Trophoblast cell (in vitro differentiated cells and primary cell): Measurements from ENCODE around the gene NRSN1.

Source experiments
- DNase-seq, 2 donors: peaks; one replicate each; pipeline ENCODE4 v3.0.0-alpha.2; 2016
- H2AFZ ChIP-seq: 2 replicates; pipeline ENCODE4 v1.6.1; 2013; ENCODE audit warnings: low read length, moderate library complexity, mild to moderate bottlenecking; ENCODE audit not compliant: insufficient read depth, poor library complexity
- H2AK5ac ChIP-seq: 2 replicates; pipeline ENCODE4 v1.6.1; 2013; ENCODE audit warnings: mild to moderate bottlenecking, low read length
- H2BK120ac ChIP-seq: 2 replicates; pipeline ENCODE4 v1.6.1; 2013; ENCODE audit warnings: low read length, mild to moderate bottlenecking, moderate library complexity; ENCODE audit not compliant: insufficient read depth, poor library complexity
- H2BK12ac ChIP-seq: 2 replicates; pipeline ENCODE4 v1.6.1; 2013; ENCODE audit warnings: mild to moderate bottlenecking, low read length, moderate library complexity
- H2BK5ac ChIP-seq: 2 replicates; pipeline ENCODE4 v1.6.1; 2013; ENCODE audit warnings: low read length, low read depth, moderate library complexity, mild to moderate bottlenecking; ENCODE audit not compliant: poor library complexity
- H3K14ac ChIP-seq: 2 replicates; pipeline ENCODE4 v1.6.1; 2013; ENCODE audit warnings: mild to moderate bottlenecking, low read length
- H3K18ac ChIP-seq: 2 replicates; pipeline ENCODE4 v1.6.1; 2013; ENCODE audit warnings: mild to moderate bottlenecking, low read length
- H3K23ac ChIP-seq: 2 replicates; pipeline ENCODE4 v1.6.1; 2013; ENCODE audit warnings: low read length
- H3K27ac ChIP-seq: 2 replicates; pipeline ENCODE4 v1.5.1; 2013; ENCODE audit warnings: low read depth, mild to moderate bottlenecking, inconsistent platforms, low read length, moderate library complexity
- H3K27me3 ChIP-seq: 2 replicates; pipeline ENCODE4 v1.6.1; 2013; ENCODE audit warnings: inconsistent platforms, mild to moderate bottlenecking, low read length, moderate library complexity; ENCODE audit not compliant: insufficient read depth
- H3K36me3 ChIP-seq, 2 experiments: 1 replicate in 1 of 2; 2 replicates in 1 of 2; pipeline ENCODE4 v1.6.1; 2013; ENCODE audit warnings: low read length in 2 of 2, mild to moderate bottlenecking in 2 of 2, moderate library complexity in 1 of 2; ENCODE audit not compliant: insufficient read depth in 2 of 2, control insufficient read depth in 1 of 2
- H3K4ac ChIP-seq: 2 replicates; pipeline ENCODE4 v1.6.1; 2013; ENCODE audit warnings: low read depth, mild to moderate bottlenecking, low read length, moderate library complexity
- H3K4me1 ChIP-seq, 2 experiments: 1 replicate in 1 of 2; 2 replicates in 1 of 2; pipeline ENCODE4 v1.6.1; 2013; ENCODE audit warnings: low read length in 2 of 2, mild to moderate bottlenecking in 2 of 2, moderate library complexity in 1 of 2; ENCODE audit not compliant: insufficient read depth in 2 of 2, control insufficient read depth in 1 of 2
- H3K4me2 ChIP-seq: 2 replicates; pipeline ENCODE4 v1.6.1; 2013; ENCODE audit warnings: inconsistent platforms, mild to moderate bottlenecking, low read length, moderate library complexity
- H3K4me3 ChIP-seq: 2 replicates; pipeline ENCODE4 v1.5.1; 2013; ENCODE audit warnings: mild to moderate bottlenecking, low read depth, low read length, inconsistent platforms
- H3K79me1 ChIP-seq: one replicate; pipeline ENCODE4 v1.6.1; 2013; ENCODE audit warnings: low read length
- H3K79me2 ChIP-seq: 2 replicates; pipeline ENCODE4 v1.6.1; 2013; ENCODE audit warnings: low read length, mild to moderate bottlenecking; ENCODE audit not compliant: control insufficient read depth, insufficient read depth, poor library complexity
- H3K9ac ChIP-seq: 2 replicates; pipeline ENCODE4 v1.6.1; 2013; ENCODE audit warnings: mild to moderate bottlenecking, low read length
- H3K9me3 ChIP-seq: 2 replicates; pipeline ENCODE4 v1.6.1; 2013; ENCODE audit warnings: low read depth, mild to moderate bottlenecking, control low read depth, inconsistent platforms, low read length; ENCODE audit not compliant: insufficient read depth
- H4K12ac ChIP-seq: 2 replicates; pipeline ENCODE4 v1.6.1; 2013; ENCODE audit warnings: low read depth, mild to moderate bottlenecking, low read length, moderate library complexity
- H4K8ac ChIP-seq: 2 replicates; pipeline ENCODE4 v1.6.1; 2013; ENCODE audit warnings: low read depth, mild to moderate bottlenecking, low read length, moderate library complexity
- H4K91ac ChIP-seq: one replicate; pipeline ENCODE4 v1.6.1; 2013; ENCODE audit warnings: low read depth, mild to moderate bottlenecking, low read length, moderate library complexity
- WGBS: extraction: QIAGEN DNeasy Blood & Tissue Kit; methylation state at CpG from one replicate; pipeline ENCODE4 v1.1.7; 2013; ENCODE audit warnings: missing lambda C conversion rate; ENCODE audit not compliant: insufficient read length, insufficient coverage; ENCODE audit errors: extremely low coverage; 5-methylcytosine and 5-hydroxymethylcytosine counted together

Gene NRSN1

DNA sequence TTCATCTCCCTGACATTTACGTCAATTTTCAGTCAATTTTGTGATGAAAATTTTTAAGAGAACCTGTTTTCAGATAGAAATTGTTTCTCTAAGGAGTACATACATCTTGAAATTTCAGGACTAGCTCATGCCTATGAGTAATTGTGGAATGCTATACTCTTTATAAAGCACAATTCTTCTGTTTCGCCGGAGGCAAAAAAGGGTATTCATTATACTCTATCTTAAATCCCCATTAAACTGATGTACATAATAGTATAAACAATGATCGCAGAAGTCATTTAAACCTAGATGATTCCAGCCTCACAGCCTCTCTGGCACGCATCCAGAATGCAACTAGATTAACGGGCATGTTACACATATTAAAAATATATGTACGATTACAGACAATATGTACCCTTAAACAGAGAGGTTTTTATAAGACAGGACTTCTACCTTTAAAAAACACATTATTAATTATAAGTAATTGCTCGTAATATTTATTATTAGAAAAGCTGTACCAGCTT lies 62.6 kb downstream of the NRSN1 start:
- Histone ChIP-seq H4K8ac (no peak overlapping the region), H3K14ac (no peak overlapping the region), H3K27ac (no peak overlapping the region), H3K9me3 (no peaks in the 10 kb centered on the region), H2BK120ac (no peak overlapping the region), H3K23ac (no peak overlapping the region), H3K4me3 (no peak overlapping the region), H2AK5ac (no peak overlapping the region), H3K27me3 (no peaks in the 10 kb centered on the region), H3K79me2 (no peaks in the 10 kb centered on the region), H4K12ac (no peak overlapping the region), H3K36me3 (no peaks in the 10 kb centered on the region), H3K4me2 (no peak overlapping the region), H3K79me1 (no peaks in the 10 kb centered on the region), H3K9ac (no peak overlapping the region), H3K4me1 (no peaks in the 10 kb centered on the region), H2BK5ac (no peak overlapping the region), H2AFZ (no peak overlapping the region), H4K91ac (no peak overlapping the region), H3K4ac (no peak overlapping the region), H2BK12ac (no peak overlapping the region), H3K18ac (no peak overlapping the region)
- no CpG with 5 or more reads among the region's 8 CpGs for WGBS
- DNase-seq = no peak

- Histone ChIP-seq H2BK120ac (no peak overlapping the region), H3K4ac (no peak overlapping the region), H3K27ac (no peak overlapping the region), H4K91ac (no peak overlapping the region), H3K4me1 (no peaks in the 10 kb centered on the region), H2AK5ac (no peak overlapping the region), H4K8ac (no peak overlapping the region), H3K79me1 (no peaks in the 10 kb centered on the region), H3K9me3 (no peaks in the 10 kb centered on the region), H2BK5ac (no peak overlapping the region), H3K18ac (no peak overlapping the region), H2AFZ (no peak overlapping the region), H3K79me2 (no peaks in the 10 kb centered on the region), H3K36me3 (no peaks in the 10 kb centered on the region), H2BK12ac (no peak overlapping the region), H3K9ac (no peak overlapping the region), H3K23ac (no peak overlapping the region), H3K4me2 (no peak overlapping the region), H3K4me3 (no peak overlapping the region), H4K12ac (no peak overlapping the region), H3K14ac (no peak overlapping the region), H3K27me3 (no peaks in the 10 kb centered on the region)
- no CpG with 5 or more reads among the region's 2 CpGs for WGBS
- no peak for DNase-seq
Measured at GRCh38 chr6:24191346-24191745, 65.3 kb downstream of the NRSN1 start.

DNA sequence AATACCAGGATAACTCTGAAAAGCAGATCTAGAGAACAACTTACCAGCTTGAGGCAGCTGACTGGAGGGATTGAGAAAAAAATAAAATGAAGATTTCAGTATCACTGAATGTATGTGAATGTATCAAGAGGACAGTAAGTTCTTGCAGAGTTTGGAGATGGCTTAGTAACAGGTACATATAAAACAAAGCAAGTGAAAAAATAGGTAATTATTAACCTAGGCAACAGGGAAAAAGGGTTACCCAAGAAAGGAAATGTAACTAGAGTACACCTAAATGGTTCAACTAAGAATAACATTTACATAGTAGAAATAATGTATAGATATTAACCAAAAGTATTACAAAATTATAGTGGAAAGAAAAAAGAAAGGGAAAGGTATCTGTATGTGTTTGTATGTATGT lies 67.3 kb downstream of the NRSN1 start:
- Histone ChIP-seq H2AK5ac (no peak overlapping the region), H3K4me2 (no peak overlapping the region), H2BK12ac (no peak overlapping the region), H3K18ac (no peak overlapping the region), H3K27me3 (no peaks in the 10 kb centered on the region), H3K27ac (no peak overlapping the region), H2BK120ac (no peak overlapping the region), H3K36me3 (no peaks in the 10 kb centered on the region), H4K8ac (no peak overlapping the region), H3K4me1 (no peaks in the 10 kb centered on the region), H3K9me3 (no peaks in the 10 kb centered on the region), H3K9ac (no peak overlapping the region), H3K79me1 (no peaks in the 10 kb centered on the region), H3K14ac (no peak overlapping the region), H4K91ac (no peak overlapping the region), H3K4ac (no peak overlapping the region), H2AFZ (no peak overlapping the region), H4K12ac (no peak overlapping the region), H3K79me2 (no peaks in the 10 kb centered on the region), H3K23ac (no peak overlapping the region), H2BK5ac (no peak overlapping the region), H3K4me3 (no peak overlapping the region)
- no peak for DNase-seq

- WGBS = no CpG with 5 or more reads among the region's 2 CpGs
- no peak overlapping the region for H2AFZ ChIP-seq
Measured at GRCh38 chr6:24194978-24195700, 69.1 kb downstream of the NRSN1 start.

More at GRCh38 chr6:24194978-24195700, 69.1 kb downstream of the NRSN1 start:
- H3K4me2 ChIP-seq = no peak overlapping the region
- H3K36me3 ChIP-seq = no peaks in the 10 kb centered on the region
- H2BK12ac ChIP-seq = no peak overlapping the region
- H3K4me3 ChIP-seq = no peak overlapping the region
- no peak overlapping the region for H3K18ac ChIP-seq
- no peak overlapping the region for H4K91ac ChIP-seq
- H3K23ac ChIP-seq = no peak overlapping the region
- no peaks in the 10 kb centered on the region for H3K9me3 ChIP-seq
- H3K4ac ChIP-seq = no peak overlapping the region
- no peaks in the 10 kb centered on the region for H3K79me2 ChIP-seq
- no peak overlapping the region for H2BK120ac ChIP-seq
- no peak overlapping the region for H2BK5ac ChIP-seq
- no peak overlapping the region for H2AK5ac ChIP-seq
- no peak overlapping the region for H4K8ac ChIP-seq
- no peaks in the 10 kb centered on the region for H3K27me3 ChIP-seq
- no peak overlapping the region for H3K14ac ChIP-seq
- no peak overlapping the region for H3K27ac ChIP-seq
- no peak overlapping the region for H4K12ac ChIP-seq
- H3K4me1 ChIP-seq = no peaks in the 10 kb centered on the region
- H3K79me1 ChIP-seq = no peaks in the 10 kb centered on the region
- no peak overlapping the region for H3K9ac ChIP-seq
- no peak for DNase-seq
